SIG-M5 (cell line): ENCODE results near the gene MTA3.
"Not testable (repeated sequence)": the region's sequence is repeated elsewhere in the genome, so short reads cannot be mapped to it uniquely, and the experiment has no call there.

Source experiments
- DNase-seq: peaks from one replicate; lab custom pipeline; 2025; lab: John Stamatoyannopoulos, UW

The MTA3 gene

GRCh38 chr2:42567364-42567763 is 1.1 kb upstream of the MTA3 start:
- DNase-seq, result no peak

GRCh38 chr2:42567806-42568400 is 529 bp upstream of the MTA3 start:
- DNase-seq, result no peak

DNA sequence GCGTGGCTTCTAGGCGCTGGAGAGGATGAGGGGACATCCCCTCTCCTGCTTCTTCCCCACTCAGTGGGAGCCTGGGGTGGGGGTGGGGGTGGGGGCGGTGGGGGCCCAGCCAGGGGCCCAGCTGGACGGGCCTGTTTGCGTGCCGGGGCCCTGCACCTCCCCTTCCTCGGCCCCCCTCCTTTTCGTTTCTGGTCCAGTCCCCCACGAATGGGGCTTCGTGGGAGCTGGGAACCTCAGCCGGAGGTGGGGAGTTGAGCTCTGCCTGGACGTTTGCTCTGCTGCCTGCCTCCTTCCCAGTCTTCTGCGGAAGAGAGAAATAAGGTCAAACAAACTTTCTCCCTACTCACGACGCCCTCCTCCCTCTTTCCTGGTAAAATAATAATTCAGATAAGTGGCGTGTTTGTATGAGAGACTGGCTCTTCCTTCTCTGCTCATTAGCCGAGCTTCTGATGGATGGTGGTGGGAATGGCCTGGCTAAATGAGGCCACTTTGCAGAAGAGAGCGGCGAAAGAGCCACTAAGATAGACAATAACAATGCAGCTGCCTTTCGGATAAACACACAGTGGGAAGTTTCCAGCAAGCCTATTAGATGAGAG is 782 bp downstream of the MTA3 start:
- no peak for DNase-seq

- no peak for DNase-seq
These were observed 1.5 kb downstream of the MTA3 start for GRCh38 chr2:42569883-42570282.

- DNase-seq, result no peak
These were observed 4.1 kb downstream of the MTA3 start for GRCh38 chr2:42572297-42573081.

DNA sequence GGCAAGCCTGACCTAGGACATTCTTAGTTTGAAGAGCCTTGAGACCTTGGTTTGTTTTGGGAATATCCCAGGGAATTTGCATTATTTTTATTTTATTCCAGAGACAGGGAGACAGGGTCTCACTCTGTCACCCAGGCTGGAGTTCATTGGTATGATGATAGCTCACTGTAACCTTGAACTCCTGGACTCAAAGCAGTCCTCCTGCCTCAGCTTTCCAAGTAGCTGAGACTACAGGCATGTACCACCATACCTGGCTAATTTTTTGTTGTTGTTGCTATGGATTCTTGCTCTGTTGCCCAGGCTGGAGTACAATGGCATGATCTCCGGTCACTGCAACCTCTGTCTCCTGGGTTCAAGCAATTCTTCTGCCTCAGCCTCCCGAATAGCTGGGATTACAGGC is 4.8 kb downstream of the MTA3 start:
- DNase-seq, result no peak

- DNase-seq, result no peak
These were observed 7.1 kb downstream of the MTA3 start for GRCh38 chr2:42575458-42576064.

GRCh38 chr2:42578621-42579020 is 10.2 kb downstream of the MTA3 start:
- DNase-seq, result no peak

DNA sequence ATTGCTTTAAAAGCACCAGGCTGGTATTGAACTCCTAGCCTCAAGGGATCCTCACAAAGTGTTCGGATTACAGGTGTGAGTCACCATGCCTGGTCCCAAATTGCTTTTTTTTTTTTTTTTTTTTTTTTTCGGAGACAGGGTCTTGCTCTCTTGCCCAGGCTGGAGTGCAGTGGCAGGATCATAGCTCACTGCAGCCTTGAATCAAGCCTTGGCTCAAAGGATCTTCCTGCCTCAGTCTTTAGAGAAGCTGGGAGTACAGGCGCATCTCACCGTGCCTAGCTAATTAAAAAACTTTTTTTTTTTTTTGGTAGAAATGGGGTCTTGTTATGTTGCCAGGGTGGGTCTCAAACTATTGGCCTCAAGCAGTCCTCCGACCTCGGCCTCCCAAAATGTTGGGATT is 12.8 kb downstream of the MTA3 start:
- DNase-seq, result no peak

DNA sequence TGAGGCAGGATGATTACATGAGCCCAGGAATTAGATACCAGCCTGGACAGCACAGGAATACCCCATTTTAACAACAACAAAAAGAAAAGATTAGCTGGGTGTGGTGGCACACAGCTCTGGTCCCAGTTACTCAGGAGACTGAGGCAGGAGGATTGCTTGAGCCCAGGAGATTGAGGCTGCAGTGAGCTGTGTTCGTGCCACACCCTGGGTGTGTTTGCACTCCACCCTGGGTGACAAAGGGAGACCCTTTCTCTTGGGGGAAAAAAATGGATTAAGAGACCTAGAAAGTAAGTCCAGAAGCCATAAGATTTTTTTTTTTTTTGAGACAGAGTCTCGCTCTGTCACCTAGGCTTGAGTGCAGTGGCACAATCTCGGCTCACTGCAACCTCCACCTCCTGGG is 16.2 kb downstream of the MTA3 start:
- DNase-seq, result not testable (repeated sequence)

- DNase-seq, result no peak
These were observed 17.3 kb downstream of the MTA3 start for GRCh38 chr2:42585779-42586178.

DNA sequence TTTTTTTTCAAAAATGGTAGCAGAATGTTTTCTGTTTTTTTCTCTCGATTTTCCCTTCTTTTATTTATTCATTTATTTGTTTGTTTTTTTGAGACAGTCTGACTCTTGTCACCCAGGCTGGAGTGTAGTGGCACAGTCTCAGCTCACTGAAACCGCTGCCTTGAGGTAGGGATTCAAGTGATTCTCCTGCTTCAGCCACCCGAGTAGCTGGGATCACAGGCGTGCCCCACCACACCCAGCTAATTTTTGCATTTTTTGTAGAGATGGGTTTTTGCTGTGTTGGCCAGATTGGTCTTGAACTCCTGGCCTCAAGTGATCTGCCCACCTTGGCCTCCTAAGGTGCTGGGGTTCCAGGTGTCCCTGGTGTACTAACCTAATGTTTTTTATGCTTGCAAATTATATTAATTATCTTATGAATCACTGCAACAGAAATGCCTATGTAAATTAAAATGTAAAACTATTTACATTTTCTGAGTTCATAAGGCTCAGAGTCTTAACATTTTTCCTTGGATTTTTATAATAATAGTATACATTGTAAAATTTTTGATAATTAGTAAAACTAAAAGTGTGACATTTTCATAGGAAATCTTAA is 19.2 kb downstream of the MTA3 start:
- DNase-seq, result no peak

- no peak for DNase-seq
These were observed 19.7 kb downstream of the MTA3 start for GRCh38 chr2:42588121-42588520.

DNA sequence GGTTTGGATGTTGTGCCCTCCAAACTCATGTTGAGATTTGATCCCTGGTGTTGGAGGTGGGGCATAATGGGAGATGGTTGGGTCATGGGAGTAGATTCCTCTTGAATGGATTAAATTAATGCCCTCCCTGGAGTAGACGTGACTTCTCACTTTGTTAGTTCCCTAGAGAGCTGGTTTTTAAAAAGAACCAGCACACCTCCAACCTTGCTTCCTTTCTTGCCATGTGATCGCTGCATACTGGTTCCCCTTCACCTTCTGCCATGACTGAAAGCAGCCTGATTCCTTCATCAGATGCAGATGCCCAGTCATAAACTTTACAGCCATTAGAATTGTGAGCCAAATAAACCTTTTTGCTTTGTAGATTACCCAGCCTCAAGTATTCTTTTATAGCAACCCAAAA is 21.7 kb downstream of the MTA3 start:
- DNase-seq, result no peak

- no peak for DNase-seq
These were observed 24.9 kb downstream of the MTA3 start for GRCh38 chr2:42593282-42593681.

DNA sequence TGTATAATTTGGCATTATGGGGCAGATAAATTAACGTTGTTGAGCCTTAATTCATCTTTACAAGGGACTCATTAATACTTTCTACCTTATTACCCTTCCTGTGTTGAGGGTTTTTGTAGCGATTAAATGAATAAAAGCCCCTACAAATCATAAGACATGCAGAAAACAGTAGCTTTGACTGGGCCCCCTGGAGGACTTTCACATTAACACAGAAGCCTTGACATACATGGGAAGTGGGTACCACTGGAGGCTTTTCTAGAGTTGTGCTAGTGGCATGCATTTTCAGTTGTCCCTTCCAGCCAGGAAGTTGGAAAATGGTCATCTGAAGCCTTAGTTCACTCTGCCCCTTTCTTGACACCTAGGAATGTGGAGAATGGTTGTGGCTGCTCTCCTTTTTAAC is 30.2 kb downstream of the MTA3 start:
- DNase-seq, result no peak

GRCh38 chr2:42601076-42601475 is 32.6 kb downstream of the MTA3 start:
- no peak for DNase-seq

GRCh38 chr2:42602218-42602875 is 33.9 kb downstream of the MTA3 start:
- DNase-seq, result no peak

GRCh38 chr2:42602876-42603219 is 34.4 kb downstream of the MTA3 start:
- DNase-seq, result no peak

DNA sequence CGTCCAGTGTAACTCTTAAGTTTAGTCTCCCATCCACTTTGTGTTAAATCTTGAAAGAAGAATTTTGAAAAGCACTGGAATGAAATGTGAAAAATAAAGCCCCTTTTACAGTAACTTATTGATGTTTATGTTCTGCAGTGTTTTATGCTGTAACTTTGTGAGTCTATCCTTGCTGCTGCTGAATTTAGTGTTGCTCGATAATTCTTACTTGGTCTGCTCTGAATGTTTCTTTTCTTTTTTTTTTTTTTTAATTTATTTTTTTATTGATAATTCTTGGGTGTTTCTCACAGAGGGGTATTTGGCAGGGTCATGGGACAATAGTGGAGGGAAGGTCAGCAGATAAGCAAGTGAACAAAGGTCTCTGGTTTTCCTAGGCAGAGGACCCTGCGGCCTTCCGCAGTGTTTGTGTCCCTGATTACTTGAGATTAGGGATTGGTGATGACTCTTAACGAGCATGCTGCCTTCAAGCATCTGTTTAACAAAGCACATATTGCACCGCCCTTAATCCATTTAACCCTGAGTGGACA is 36.0 kb downstream of the MTA3 start:
- DNase-seq, result not testable (repeated sequence)

- DNase-seq, result not testable (repeated sequence)
These were observed 37.7 kb downstream of the MTA3 start for GRCh38 chr2:42606166-42606565.

DNA sequence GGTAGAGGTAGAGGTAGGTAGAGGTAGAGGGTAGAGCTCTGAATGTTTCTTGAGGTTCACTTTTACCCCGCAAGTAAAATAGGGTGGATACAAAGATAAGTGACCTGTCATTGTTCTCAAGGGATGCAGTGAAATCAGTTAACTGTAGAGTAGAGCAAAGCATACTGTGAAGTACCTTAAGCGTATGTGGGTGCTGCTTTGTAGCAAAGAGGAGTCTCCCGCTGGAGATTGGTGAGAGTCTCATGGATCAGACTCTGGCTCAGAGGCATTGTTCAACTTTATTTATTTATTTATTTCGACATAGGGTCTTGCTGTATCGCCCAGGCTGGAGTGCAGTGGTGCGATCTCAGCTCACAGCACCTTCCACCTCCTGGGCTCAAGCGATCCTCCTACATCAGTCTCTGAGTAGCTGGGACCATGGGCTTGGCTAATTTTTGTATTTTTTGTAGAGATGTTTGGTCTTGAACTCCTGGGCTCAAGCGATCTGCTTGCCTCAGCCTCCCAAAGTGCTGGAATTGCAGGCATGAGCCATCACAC is 38.7 kb downstream of the MTA3 start:
- no peak for DNase-seq
